Measurements from ENCODE around the gene FIGN.

DNA sequence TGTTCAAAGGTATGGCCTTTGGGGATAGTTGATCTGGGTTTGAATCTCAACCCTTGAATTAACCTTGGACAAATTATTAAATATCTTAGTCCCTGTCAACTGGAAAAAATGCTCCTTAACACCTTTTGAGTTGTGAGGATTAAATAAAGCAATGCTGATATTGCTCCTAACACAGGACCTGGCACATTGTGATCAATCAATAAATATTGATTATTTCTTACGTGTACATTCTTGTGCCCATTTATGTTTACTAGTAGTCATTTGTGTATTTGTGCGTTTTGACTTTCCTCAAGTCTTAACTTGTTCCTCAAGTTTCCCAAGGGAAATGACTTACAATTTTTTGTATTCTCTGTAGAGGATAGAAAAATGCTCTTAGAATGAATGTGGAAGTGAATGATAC, 19.6 kb upstream of the FIGN start:
- TF ChIP-seq, protein P1, sequence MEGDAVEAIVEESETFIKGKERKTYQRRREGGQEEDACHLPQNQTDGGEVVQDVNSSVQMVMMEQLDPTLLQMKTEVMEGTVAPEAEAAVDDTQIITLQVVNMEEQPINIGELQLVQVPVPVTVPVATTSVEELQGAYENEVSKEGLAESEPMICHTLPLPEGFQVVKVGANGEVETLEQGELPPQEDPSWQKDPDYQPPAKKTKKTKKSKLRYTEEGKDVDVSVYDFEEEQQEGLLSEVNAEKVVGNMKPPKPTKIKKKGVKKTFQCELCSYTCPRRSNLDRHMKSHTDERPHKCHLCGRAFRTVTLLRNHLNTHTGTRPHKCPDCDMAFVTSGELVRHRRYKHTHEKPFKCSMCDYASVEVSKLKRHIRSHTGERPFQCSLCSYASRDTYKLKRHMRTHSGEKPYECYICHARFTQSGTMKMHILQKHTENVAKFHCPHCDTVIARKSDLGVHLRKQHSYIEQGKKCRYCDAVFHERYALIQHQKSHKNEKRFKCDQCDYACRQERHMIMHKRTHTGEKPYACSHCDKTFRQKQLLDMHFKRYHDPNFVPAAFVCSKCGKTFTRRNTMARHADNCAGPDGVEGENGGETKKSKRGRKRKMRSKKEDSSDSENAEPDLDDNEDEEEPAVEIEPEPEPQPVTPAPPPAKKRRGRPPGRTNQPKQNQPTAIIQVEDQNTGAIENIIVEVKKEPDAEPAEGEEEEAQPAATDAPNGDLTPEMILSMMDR (conservative IDR thresholded peaks at IDR 0.05; ENCODE audit: low read depth, low read length): no peak
- TF ChIP-seq EZH2 (IDR thresholded peaks at IDR 0.05; ENCODE audit: low read length, unreplicated experiment) (no peak), EZH2phosphoT487 (IDR thresholded peaks at IDR 0.05; ENCODE audit: borderline replicate concordance, low read length) (no peak)
